Type B pancreatic cell (in vitro differentiated cells): ENCODE measurements around the gene ZMYM2. TPM values are rescaled to one million over a fixed set of nuclear protein-coding genes. Genes with fewer than 3 reads are reported as not detected.
"Not testable (repeated sequence)": the region's sequence is repeated elsewhere in the genome, so short reads cannot be mapped to it uniquely, and the experiment has no call there.

ENCODE experiments used
- DNase-seq: peaks from one replicate; pipeline ENCODE4 v3.0.0; 2021; ENCODE audit warnings: mixed read lengths; ENCODE audit not compliant: unreplicated experiment; ENCODE audit errors: extremely low spot score
- H3K27ac Mint-ChIP-seq: 2 replicates; pipeline ENCODE4 v1.8.0; 2021; ENCODE audit warnings: mild to moderate bottlenecking, mixed read lengths
- H3K27me3 Mint-ChIP-seq: 2 replicates; pipeline ENCODE4 v1.8.0; 2021; ENCODE audit warnings: mixed read lengths
- H3K36me3 Mint-ChIP-seq: 2 replicates; pipeline ENCODE4 v1.8.0; 2021; ENCODE audit warnings: mixed read lengths
- H3K4me1 Mint-ChIP-seq: one replicate; pipeline ENCODE4 v1.8.0; 2021; ENCODE audit warnings: mixed read lengths; ENCODE audit not compliant: unreplicated experiment
- H3K4me3 Mint-ChIP-seq: 2 replicates; pipeline ENCODE4 v1.8.0; 2021; ENCODE audit warnings: mild to moderate bottlenecking, mixed read lengths
- H3K9me3 Mint-ChIP-seq: 2 replicates; pipeline ENCODE4 v1.8.0; 2021; ENCODE audit warnings: mixed read lengths
- total RNA-seq: library from RNA; stranded (reverse); gene quantifications from 2 replicates; pipeline ENCODE4 v1.2.1, GENCODE V29; 2021; ENCODE audit warnings: low replicate concordance
- TF ChIP-seq, protein P1 (sequence below): fragments of 200-600 bp; sonication (generic); conservative IDR thresholded peaks from 2 replicates; pipeline ENCODE4 v1.5.0; 2021; ENCODE audit warnings: antibody characterized with exemption, mild to moderate bottlenecking

ZMYM2 gene
- total RNA-seq, 1 donor from 2014 or later: 108 TPM

DNA sequence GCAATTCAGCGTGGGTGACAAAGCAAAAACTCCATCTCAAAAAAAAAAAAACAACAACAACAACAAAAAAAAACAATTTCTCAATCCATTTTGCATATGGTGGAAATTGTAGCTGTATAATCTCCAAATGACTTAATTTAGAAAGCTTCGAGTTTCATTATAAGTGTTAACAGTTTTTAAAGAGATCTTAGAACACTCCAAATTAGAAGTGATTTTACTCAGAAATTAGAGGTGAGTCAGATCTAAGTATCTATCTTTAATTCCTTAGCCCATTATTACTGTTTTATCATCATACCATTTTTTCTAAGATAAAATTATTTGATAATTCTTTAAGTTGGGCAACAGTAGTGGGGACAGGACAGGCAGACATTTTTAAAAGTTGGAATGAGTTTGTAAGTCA lies 60.5 kb downstream of the ZMYM2 start:
- Mint-ChIP-seq H3K4me3 (no peak overlapping the region), H3K36me3 (peaks cover 59% of the 10 kb centered on the region), H3K27ac (no peak overlapping the region), H3K4me1 (no peaks in the 10 kb centered on the region), H3K9me3 (peaks cover 20% of the 10 kb centered on the region), H3K27me3 (no peaks in the 10 kb centered on the region)
- TF ChIP-seq, protein P1, sequence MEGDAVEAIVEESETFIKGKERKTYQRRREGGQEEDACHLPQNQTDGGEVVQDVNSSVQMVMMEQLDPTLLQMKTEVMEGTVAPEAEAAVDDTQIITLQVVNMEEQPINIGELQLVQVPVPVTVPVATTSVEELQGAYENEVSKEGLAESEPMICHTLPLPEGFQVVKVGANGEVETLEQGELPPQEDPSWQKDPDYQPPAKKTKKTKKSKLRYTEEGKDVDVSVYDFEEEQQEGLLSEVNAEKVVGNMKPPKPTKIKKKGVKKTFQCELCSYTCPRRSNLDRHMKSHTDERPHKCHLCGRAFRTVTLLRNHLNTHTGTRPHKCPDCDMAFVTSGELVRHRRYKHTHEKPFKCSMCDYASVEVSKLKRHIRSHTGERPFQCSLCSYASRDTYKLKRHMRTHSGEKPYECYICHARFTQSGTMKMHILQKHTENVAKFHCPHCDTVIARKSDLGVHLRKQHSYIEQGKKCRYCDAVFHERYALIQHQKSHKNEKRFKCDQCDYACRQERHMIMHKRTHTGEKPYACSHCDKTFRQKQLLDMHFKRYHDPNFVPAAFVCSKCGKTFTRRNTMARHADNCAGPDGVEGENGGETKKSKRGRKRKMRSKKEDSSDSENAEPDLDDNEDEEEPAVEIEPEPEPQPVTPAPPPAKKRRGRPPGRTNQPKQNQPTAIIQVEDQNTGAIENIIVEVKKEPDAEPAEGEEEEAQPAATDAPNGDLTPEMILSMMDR: no peak
- no peak for DNase-seq

DNA sequence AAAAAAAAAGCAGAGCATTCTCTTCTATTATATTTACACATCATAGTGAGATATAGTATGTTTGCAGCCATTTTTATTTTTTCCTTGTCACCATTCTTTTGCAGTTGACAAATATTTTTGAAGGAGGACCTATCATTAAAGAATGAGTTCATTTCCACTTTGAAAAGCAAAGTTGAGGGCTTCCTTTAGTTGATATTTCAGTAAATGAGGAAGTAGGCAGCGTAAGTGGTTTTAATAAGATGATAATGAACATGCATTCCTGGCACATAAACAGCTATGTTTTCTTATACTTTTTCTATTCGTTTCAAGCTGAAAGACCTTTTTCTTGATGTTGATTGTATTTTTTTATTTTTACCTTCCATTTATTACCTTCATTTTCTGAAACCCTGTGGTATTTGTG lies 66.2 kb downstream of the ZMYM2 start:
- peaks cover 33% of the 10 kb centered on the region for H3K36me3 Mint-ChIP-seq
- no peak for DNase-seq
- H3K27ac Mint-ChIP-seq: no peak overlapping the region
- no peak overlapping the region for H3K4me3 Mint-ChIP-seq
- no peaks in the 10 kb centered on the region for H3K9me3 Mint-ChIP-seq
- H3K27me3 Mint-ChIP-seq: no peaks in the 10 kb centered on the region
- TF ChIP-seq, protein P1: no peak
- no peaks in the 10 kb centered on the region for H3K4me1 Mint-ChIP-seq

GRCh38 chr13:20028953-20029352 lies 70.4 kb downstream of the ZMYM2 start:
- no peak overlapping the region for H3K4me3 Mint-ChIP-seq
- no peaks in the 10 kb centered on the region for H3K9me3 Mint-ChIP-seq
- no peaks in the 10 kb centered on the region for H3K4me1 Mint-ChIP-seq
- TF ChIP-seq, protein P1: no peak
- no peak overlapping the region for H3K27ac Mint-ChIP-seq
- DNase-seq: no peak
- no peaks in the 10 kb centered on the region for H3K27me3 Mint-ChIP-seq
- H3K36me3 Mint-ChIP-seq: peaks cover 34% of the 10 kb centered on the region

DNA sequence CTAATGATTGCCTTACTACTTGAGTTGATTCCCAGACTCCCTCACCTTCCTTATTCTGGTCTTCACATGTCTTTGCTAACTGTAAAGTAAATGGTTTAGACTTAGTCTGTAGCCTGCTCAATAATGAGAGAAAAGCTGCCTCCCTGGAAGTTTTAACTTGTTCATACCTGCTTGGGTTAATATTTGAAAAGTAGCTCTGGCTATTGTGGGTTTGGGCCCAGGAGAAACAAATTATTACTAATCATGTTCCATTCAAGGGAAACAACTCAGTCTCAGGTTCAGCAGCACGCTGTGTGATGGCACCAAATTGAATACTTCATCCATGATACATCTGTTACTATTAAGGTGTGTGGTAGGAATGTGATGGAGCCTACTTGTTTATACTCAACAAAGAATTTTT lies 75.0 kb downstream of the ZMYM2 start:
- DNase-seq: no peak
- Mint-ChIP-seq H3K27ac (no peak overlapping the region), H3K4me1 (no peaks in the 10 kb centered on the region), H3K27me3 (no peaks in the 10 kb centered on the region), H3K4me3 (no peak overlapping the region), H3K9me3 (no peaks in the 10 kb centered on the region), H3K36me3 (peaks cover 44% of the 10 kb centered on the region)
- TF ChIP-seq, protein P1: no peak

DNA sequence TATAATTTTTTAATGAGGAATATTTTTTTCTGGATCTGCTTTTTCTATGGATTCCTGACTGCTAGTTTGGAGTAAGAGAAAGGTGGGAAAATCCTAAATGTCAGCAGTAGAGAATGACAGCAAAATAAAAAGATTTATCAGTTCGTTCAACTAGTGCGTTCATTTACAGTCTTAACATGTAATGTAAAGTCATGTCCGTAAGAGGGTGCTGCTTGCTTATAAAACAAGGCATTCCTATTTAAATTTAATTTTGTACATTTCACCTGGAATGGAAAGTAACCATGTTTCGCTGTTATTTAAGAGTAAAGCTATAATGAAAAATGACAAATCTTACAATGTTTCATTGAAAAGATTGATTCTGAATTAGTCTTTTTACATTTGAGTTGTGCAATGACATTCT lies 76.6 kb downstream of the ZMYM2 start:
- Mint-ChIP-seq H3K9me3 (peaks cover 1% of the 10 kb centered on the region), H3K4me3 (no peak overlapping the region), H3K4me1 (no peaks in the 10 kb centered on the region), H3K36me3 (peaks cover 59% of the 10 kb centered on the region), H3K27me3 (no peaks in the 10 kb centered on the region), H3K27ac (no peak overlapping the region)
- DNase-seq: no peak
- TF ChIP-seq, protein P1: peak; percentile 28

DNA sequence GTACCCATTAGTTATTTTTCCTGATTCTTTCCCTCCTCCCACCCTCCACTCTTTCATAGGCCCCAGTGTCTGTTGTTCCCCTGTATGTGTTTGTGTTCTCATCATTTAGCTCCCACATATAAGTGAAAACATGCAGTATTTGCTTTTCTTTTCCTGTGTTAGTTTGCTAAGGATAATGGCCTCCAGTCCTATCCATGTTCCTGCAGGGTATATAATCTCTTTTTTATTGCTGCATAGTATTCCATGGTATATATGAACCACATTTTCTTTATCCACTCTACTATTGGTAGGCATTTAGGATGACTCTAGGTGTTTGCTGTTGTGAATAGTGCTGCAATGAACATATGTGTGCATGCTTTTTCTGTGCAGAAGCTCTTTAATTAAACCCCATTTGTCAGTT lies 79.4 kb downstream of the ZMYM2 start:
- Mint-ChIP-seq H3K27me3 (no peaks in the 10 kb centered on the region), H3K36me3 (peaks cover 72% of the 10 kb centered on the region)

DNA sequence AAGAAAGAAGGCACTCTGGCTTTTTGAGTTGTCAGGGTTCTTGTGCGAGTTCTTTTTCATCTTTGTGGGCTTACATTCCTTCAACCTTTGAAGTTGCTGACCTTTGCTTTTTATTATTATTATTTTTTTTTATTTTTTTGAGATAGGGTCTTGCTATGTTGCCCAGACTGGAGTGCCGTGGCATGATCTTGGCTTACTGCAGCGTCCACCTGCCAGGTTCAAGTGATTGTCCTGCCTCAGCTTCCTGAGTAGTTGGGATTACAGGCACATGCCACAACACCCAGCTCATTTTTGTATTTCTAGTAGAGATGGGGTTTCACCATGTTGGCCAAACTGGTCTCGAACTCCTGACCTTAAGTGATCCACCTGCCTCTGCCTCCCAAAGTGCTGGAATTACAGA lies 84.1 kb downstream of the ZMYM2 start:
- not testable (repeated sequence) for H3K27ac Mint-ChIP-seq, H3K4me1 Mint-ChIP-seq, H3K27me3 Mint-ChIP-seq, DNase-seq, H3K4me3 Mint-ChIP-seq, H3K9me3 Mint-ChIP-seq
- H3K36me3 Mint-ChIP-seq: peaks cover 52% of the 10 kb centered on the region

More for the DNA sequence above, 79.4 kb downstream of the ZMYM2 start:
- TF ChIP-seq, protein P1: no peak
- Mint-ChIP-seq H3K27ac (no peak overlapping the region), H3K4me3 (no peak overlapping the region), H3K9me3 (peaks cover 7% of the 10 kb centered on the region), H3K4me1 (no peaks in the 10 kb centered on the region)
- no peak for DNase-seq
